ENCODE data around the gene TM7SF2. TPM values are rescaled to one million over a fixed set of nuclear protein-coding genes. Genes with fewer than 3 reads are reported as not detected.

Gene TM7SF2
- total and polyA plus RNA-seq, 2 of the 13 experiments (the other 11 are each of a cell fraction or from before 2014, with no cell fraction given), result 56.0 to 66.9 TPM

GRCh38 chr11:65066315-65066714, 45.4 kb upstream of the TM7SF2 start (continued):
- TF ChIP-seq, protein P1, sequence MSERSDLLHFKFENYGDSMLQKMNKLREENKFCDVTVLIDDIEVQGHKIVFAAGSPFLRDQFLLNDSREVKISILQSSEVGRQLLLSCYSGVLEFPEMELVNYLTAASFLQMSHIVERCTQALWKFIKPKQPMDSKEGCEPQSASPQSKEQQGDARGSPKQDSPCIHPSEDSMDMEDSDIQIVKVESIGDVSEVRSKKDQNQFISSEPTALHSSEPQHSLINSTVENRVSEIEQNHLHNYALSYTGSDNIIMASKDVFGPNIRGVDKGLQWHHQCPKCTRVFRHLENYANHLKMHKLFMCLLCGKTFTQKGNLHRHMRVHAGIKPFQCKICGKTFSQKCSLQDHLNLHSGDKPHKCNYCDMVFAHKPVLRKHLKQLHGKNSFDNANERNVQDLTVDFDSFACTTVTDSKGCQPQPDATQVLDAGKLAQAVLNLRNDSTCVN (CRISPR knock-in tag; IDR thresholded peaks at IDR 0.05; ENCODE audit: borderline replicate concordance), result no peak
- no peak for TF ChIP-seq ZNF12 (CRISPR knock-in tag; IDR thresholded peaks at IDR 0.05)
- TF ChIP-seq, protein P2, sequence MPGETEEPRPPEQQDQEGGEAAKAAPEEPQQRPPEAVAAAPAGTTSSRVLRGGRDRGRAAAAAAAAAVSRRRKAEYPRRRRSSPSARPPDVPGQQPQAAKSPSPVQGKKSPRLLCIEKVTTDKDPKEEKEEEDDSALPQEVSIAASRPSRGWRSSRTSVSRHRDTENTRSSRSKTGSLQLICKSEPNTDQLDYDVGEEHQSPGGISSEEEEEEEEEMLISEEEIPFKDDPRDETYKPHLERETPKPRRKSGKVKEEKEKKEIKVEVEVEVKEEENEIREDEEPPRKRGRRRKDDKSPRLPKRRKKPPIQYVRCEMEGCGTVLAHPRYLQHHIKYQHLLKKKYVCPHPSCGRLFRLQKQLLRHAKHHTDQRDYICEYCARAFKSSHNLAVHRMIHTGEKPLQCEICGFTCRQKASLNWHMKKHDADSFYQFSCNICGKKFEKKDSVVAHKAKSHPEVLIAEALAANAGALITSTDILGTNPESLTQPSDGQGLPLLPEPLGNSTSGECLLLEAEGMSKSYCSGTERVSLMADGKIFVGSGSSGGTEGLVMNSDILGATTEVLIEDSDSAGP (CRISPR knock-in tag; IDR thresholded peaks at IDR 0.05; ENCODE audit: borderline replicate concordance), result peak; percentile 49; the same call in 1 of the 2 replicates
- TF ChIP-seq ZNF329 (CRISPR knock-in tag; IDR thresholded peaks at IDR 0.05; ENCODE audit: low read depth), result no peak
- no peak for TF ChIP-seq ZNF850 (CRISPR knock-in tag; conservative IDR thresholded peaks at IDR 0.05)
- no peak for TF ChIP-seq ZNF124 (CRISPR knock-in tag; IDR thresholded peaks at IDR 0.05)
- TF ChIP-seq, protein P3, sequence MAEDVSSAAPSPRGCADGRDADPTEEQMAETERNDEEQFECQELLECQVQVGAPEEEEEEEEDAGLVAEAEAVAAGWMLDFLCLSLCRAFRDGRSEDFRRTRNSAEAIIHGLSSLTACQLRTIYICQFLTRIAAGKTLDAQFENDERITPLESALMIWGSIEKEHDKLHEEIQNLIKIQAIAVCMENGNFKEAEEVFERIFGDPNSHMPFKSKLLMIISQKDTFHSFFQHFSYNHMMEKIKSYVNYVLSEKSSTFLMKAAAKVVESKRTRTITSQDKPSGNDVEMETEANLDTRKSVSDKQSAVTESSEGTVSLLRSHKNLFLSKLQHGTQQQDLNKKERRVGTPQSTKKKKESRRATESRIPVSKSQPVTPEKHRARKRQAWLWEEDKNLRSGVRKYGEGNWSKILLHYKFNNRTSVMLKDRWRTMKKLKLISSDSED (CRISPR knock-in tag; IDR thresholded peaks at IDR 0.05), result no peak
- TF ChIP-seq MYC (CRISPR knock-in tag; IDR thresholded peaks at IDR 0.05; ENCODE audit: borderline replicate concordance), result peak; percentile 54; the same call in 1 of the 2 replicates
- TF ChIP-seq SAP130 (CRISPR knock-in tag; IDR thresholded peaks at IDR 0.05; ENCODE audit: low read depth), result peak; percentile 39; the same call in 1 of the 2 replicates
- no peak for TF ChIP-seq ZSCAN25 (CRISPR knock-in tag; IDR thresholded peaks at IDR 0.05)
- TF ChIP-seq ZNF496 (CRISPR knock-in tag; IDR thresholded peaks at IDR 0.05; ENCODE audit: insufficient replicate concordance), result no peak
- no peak for TF ChIP-seq CHD4 (IDR thresholded peaks at IDR 0.05; ENCODE audit: borderline replicate concordance, low read length)
- no peak for TF ChIP-seq ZBTB46 (CRISPR knock-in tag; IDR thresholded peaks at IDR 0.05; ENCODE audit: borderline replicate concordance)
- no peak for TF ChIP-seq ZBTB38 (CRISPR knock-in tag; IDR thresholded peaks at IDR 0.05)
- no peak for TF ChIP-seq POGK (CRISPR knock-in tag; conservative IDR thresholded peaks at IDR 0.05)
- TF ChIP-seq ESRRA (CRISPR knock-in tag; IDR thresholded peaks at IDR 0.05; ENCODE audit: low read depth), result no peak; the same call in 1 of the 2 replicates
- TF ChIP-seq ZNF44 (CRISPR knock-in tag; IDR thresholded peaks at IDR 0.05), result no peak
- TF ChIP-seq HMG20A (CRISPR knock-in tag; IDR thresholded peaks at IDR 0.05; ENCODE audit: borderline replicate concordance), result no peak
- no peak for TF ChIP-seq LCORL (IDR thresholded peaks at IDR 0.05)
- TF ChIP-seq LCORL (CRISPR knock-in tag; IDR thresholded peaks at IDR 0.05), result peak; percentile 60
- no peak for TF ChIP-seq ZSCAN5A (CRISPR knock-in tag; IDR thresholded peaks at IDR 0.05; ENCODE audit: borderline replicate concordance)
- no peak for TF ChIP-seq ZNF230 (CRISPR knock-in tag; IDR thresholded peaks at IDR 0.05)

Data from HepG2 (cell line).